Measurements from ENCODE around the gene PLK3.

Gene PLK3

GRCh38 chr1:44812822-44813543 lies 12.8 kb downstream of the PLK3 start:
- TF ChIP-seq, protein P1, sequence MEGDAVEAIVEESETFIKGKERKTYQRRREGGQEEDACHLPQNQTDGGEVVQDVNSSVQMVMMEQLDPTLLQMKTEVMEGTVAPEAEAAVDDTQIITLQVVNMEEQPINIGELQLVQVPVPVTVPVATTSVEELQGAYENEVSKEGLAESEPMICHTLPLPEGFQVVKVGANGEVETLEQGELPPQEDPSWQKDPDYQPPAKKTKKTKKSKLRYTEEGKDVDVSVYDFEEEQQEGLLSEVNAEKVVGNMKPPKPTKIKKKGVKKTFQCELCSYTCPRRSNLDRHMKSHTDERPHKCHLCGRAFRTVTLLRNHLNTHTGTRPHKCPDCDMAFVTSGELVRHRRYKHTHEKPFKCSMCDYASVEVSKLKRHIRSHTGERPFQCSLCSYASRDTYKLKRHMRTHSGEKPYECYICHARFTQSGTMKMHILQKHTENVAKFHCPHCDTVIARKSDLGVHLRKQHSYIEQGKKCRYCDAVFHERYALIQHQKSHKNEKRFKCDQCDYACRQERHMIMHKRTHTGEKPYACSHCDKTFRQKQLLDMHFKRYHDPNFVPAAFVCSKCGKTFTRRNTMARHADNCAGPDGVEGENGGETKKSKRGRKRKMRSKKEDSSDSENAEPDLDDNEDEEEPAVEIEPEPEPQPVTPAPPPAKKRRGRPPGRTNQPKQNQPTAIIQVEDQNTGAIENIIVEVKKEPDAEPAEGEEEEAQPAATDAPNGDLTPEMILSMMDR (IDR thresholded peaks at IDR 0.05), result no peak
- no peak for TF ChIP-seq ZFX (IDR thresholded peaks at IDR 0.05; ENCODE audit: borderline replicate concordance)
- H3K27ac ChIP-seq, result peak overlapping the region; percentile 90

DNA sequence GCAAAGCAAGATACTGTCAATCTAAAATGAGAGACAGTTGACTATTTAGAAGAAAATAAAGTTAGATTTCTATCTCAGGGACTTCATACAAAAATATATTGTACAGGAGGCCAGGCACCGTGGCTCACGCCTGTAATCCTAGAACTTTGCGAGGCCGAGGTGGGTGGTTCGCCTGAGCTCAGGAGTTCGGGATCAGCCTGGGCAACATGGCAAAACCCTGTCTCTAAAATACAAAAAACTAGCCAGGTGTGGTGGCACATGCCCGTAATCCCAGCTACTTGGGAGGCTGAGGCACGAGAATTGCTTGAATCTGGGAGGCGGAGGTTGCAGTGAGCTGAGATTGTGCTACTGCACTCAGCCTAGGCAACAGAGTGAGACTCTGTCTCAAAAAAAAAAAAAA lies 15.7 kb downstream of the PLK3 start:
- peak overlapping the region; percentile 90 for H3K27ac ChIP-seq

DNA sequence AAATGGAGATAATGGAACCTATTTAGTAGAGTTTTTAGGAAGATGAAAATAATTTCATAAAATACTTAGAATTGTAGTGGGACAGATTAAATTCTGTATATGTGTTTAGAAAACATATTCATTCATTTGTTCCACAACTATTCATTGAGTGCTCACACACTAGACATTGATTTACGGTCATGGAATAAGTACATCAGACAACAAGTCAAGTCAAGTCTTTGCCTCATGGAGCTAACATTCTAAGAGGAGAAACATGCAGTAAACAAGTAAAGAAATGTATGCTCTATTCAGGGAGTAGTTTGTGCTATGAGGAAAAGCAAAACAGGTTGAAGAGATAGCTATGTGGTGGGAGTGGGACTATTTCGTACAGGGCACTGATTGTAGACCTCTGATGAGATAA lies 17.1 kb downstream of the PLK3 start:
- H3K27ac ChIP-seq, result peak overlapping the region; percentile 15
- TF ChIP-seq ZFX (IDR thresholded peaks at IDR 0.05; ENCODE audit: borderline replicate concordance), result no peak
- TF ChIP-seq, protein P1 (IDR thresholded peaks at IDR 0.05), result no peak

GRCh38 chr1:44817771-44818495 lies 17.8 kb downstream of the PLK3 start:
- H3K27ac ChIP-seq, result peak overlapping the region; percentile 97
- no peak for TF ChIP-seq ZFX (IDR thresholded peaks at IDR 0.05; ENCODE audit: borderline replicate concordance)
- TF ChIP-seq, protein P1 (IDR thresholded peaks at IDR 0.05), result no peak

GRCh38 chr1:44819196-44819607 lies 19.0 kb downstream of the PLK3 start:
- peak overlapping the region; percentile 97 for H3K27ac ChIP-seq
- TF ChIP-seq ZFX (IDR thresholded peaks at IDR 0.05; ENCODE audit: borderline replicate concordance), result no peak
- TF ChIP-seq, protein P1 (IDR thresholded peaks at IDR 0.05), result peak; percentile 31

- TF ChIP-seq ZFX (IDR thresholded peaks at IDR 0.05; ENCODE audit: borderline replicate concordance), result no peak
- TF ChIP-seq, protein P1 (IDR thresholded peaks at IDR 0.05), result peak; percentile 14
- H3K27ac ChIP-seq, result peak overlapping the region; percentile 97
These were observed 19.6 kb downstream of the PLK3 start for GRCh38 chr1:44819608-44820327.

DNA sequence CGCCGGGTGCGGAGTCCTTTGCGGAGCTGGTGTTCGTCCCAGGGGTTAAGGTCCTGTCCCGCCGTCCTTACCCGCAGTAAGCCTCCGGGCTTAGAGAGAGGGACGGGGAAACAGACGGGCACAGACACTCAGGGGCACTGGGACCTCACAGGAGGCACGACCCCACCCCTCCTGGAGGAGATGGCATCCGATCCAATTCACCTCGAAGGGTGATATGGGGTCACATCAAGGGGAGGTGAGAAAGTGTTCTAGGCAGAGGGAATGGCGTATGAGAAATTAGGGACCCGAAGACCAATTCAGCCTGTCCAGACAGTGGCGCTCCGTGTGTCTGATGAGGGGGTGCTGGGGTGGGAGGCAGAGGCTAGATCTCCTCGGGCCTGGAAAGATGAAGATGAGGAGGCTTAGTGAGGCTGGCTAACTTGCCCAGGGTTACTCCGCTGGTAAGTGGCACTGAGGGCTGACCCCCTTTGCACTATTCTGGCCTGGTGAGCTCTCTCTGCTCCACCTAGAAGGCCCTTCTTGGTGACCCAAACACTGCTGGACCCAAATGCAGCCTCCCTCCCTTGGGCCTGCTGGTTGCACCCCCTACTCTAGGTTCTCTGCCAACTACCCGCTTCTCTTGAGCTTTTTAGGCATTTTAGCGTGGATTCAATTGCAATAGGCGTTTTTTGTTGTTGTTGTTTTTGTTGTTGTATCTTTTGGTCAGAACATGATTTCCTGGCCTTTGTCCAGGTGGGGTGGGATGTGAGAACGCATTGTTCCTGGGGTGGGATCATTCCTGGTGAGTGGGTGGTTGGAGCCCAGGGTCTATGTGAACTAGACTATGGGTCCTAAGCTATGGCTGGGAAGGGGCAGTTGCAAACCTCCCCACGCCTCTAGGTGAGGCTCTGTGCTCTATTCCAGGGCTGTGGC lies 20.4 kb downstream of the PLK3 start:
- TF ChIP-seq, protein P1 (IDR thresholded peaks at IDR 0.05), result no peak
- no peak for TF ChIP-seq ZFX (IDR thresholded peaks at IDR 0.05; ENCODE audit: borderline replicate concordance)

More for the DNA sequence above, 20.4 kb downstream of the PLK3 start:
- peak overlapping the region; percentile 97 for H3K27ac ChIP-seq
